Uterus (tissue), 2 donors: ENCODE data around the gene CBR3.

ENCODE experiments used
- POLR2A ChIP-seq, 2 donors: fragments of 450-650 bp; IDR thresholded peaks; one replicate each; pipeline ENCODE4 v1.6.1; 2016; ENCODE audit warnings: antibody characterized with exemption in 2 of 2, mild to moderate bottlenecking in 1 of 2, moderate library complexity in 1 of 2
- TF ChIP-seq, protein P1 (sequence below), 4 experiments: fragments of 200-600 bp in 2 of 4; fragments of 450-650 bp in 2 of 4; sonication (generic) in 2 of 4; IDR thresholded peaks; one replicate each; pipeline ENCODE4 v1.5.1; 2016 to 2019; ENCODE audit warnings: antibody characterized with exemption in 4 of 4, mild to moderate bottlenecking in 2 of 4, moderate library complexity in 1 of 4

GRCh38 chr21:36178349-36178748 is 43.5 kb downstream of the CBR3 start:
- TF ChIP-seq, protein P1, sequence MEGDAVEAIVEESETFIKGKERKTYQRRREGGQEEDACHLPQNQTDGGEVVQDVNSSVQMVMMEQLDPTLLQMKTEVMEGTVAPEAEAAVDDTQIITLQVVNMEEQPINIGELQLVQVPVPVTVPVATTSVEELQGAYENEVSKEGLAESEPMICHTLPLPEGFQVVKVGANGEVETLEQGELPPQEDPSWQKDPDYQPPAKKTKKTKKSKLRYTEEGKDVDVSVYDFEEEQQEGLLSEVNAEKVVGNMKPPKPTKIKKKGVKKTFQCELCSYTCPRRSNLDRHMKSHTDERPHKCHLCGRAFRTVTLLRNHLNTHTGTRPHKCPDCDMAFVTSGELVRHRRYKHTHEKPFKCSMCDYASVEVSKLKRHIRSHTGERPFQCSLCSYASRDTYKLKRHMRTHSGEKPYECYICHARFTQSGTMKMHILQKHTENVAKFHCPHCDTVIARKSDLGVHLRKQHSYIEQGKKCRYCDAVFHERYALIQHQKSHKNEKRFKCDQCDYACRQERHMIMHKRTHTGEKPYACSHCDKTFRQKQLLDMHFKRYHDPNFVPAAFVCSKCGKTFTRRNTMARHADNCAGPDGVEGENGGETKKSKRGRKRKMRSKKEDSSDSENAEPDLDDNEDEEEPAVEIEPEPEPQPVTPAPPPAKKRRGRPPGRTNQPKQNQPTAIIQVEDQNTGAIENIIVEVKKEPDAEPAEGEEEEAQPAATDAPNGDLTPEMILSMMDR (IDR thresholded peaks at IDR 0.05), result no peak
- TF ChIP-seq POLR2A (IDR thresholded peaks at IDR 0.05), result no peak
